Measurements from ENCODE around the gene CTNNA3.

CTNNA3 gene

DNA sequence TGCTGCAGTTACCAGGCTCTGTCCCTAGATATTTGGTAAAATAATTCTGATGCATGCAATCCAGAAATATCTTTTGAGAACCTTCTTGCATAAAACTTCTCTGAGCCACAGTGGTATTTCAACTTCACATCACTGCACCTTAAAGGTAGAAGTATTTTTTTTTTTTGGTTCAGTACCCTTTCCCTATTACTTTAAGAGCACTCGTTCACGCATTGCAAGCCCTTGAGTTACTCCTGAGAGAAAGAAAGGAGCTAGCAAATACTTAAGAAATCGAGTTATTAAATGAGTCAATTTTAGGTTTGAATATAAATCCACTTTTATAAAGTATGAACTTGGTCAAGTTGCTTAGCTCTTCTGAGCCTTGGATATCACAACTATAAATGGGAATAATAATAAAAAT is 1377.2 kb downstream of the CTNNA3 start:
- TF ChIP-seq, protein P1, sequence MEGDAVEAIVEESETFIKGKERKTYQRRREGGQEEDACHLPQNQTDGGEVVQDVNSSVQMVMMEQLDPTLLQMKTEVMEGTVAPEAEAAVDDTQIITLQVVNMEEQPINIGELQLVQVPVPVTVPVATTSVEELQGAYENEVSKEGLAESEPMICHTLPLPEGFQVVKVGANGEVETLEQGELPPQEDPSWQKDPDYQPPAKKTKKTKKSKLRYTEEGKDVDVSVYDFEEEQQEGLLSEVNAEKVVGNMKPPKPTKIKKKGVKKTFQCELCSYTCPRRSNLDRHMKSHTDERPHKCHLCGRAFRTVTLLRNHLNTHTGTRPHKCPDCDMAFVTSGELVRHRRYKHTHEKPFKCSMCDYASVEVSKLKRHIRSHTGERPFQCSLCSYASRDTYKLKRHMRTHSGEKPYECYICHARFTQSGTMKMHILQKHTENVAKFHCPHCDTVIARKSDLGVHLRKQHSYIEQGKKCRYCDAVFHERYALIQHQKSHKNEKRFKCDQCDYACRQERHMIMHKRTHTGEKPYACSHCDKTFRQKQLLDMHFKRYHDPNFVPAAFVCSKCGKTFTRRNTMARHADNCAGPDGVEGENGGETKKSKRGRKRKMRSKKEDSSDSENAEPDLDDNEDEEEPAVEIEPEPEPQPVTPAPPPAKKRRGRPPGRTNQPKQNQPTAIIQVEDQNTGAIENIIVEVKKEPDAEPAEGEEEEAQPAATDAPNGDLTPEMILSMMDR (IDR thresholded peaks at IDR 0.05; ENCODE audit: borderline replicate concordance, control extremely low read depth, extremely low read depth, insufficient read depth, missing control alignments), result no peak
- in situ Hi-C loops (cut with MboI; ENCODE audit: low sequenced_read_pairs, unreplicated experiment), result no loop called here
- no peak for DNase-seq (ENCODE audit: low spot score)

DNA sequence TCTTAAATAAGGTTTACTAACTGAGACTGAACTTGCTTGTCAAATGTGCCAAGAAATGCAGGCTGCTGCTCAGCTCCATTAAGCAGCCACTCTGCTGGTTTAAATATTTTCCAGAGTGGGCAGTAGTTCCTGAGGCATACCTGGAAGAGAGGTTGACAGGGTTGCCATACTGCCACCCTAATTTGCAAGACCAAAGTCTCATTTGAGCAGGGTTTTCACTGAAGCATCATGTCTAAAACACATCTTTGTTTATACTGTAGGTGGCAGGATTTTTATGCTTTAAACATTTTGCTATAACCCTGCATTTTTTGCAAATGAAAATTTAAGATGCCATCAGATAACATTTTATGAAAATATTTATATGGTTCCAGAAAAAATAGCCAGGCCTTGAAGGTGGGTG is 1388.2 kb downstream of the CTNNA3 start:
- in situ Hi-C loops (cut with MboI; ENCODE audit: low sequenced_read_pairs, unreplicated experiment), result no loop called here
- DNase-seq (ENCODE audit: low spot score), result no peak

DNA sequence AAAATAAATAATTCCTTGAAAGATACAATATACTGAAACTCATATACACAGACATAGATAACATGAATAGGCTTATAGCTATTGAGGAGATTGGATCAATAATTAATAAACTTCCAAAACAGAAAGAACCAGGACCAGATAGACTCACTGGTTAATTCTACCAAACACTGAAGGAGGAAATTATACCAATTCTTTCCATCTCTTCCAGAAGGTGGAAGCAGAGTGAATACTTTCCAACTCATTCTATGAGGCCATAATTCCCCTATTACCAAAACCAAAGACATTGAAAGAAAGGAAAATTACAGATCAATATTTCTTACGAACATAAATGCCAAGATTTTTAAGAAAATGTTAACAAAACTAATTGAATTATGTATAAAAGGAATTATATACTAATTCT is 1394.9 kb downstream of the CTNNA3 start:
- in situ Hi-C loops (cut with MboI; ENCODE audit: low sequenced_read_pairs, unreplicated experiment), result no loop called here
- DNase-seq (ENCODE audit: low spot score), result no peak
- TF ChIP-seq, protein P1 (IDR thresholded peaks at IDR 0.05; ENCODE audit: borderline replicate concordance, control extremely low read depth, extremely low read depth, insufficient read depth, missing control alignments), result no peak

More for the DNA sequence above, 1388.2 kb downstream of the CTNNA3 start:
- TF ChIP-seq, protein P1 (IDR thresholded peaks at IDR 0.05; ENCODE audit: borderline replicate concordance, control extremely low read depth, extremely low read depth, insufficient read depth, missing control alignments), result no peak

DNA sequence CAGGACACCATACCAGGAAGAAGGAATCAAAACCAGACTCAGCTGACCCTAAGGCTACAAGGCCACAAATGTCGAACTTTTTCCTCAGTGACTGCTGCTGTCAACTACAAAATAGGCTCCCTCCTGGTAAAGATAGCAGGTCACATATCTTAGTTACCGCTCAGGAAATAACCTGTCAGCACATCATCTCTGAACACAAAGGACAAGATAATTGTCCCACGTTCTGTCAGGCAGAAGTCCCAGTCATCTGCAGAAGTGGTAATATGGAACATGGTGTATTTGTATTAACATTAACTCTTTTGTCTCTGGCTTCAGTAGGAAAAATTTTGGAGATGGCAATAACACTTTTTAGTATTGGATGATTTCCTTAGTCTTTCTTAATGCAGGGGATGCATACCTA is 1400.4 kb downstream of the CTNNA3 start:
- in situ Hi-C loops (cut with MboI; ENCODE audit: low sequenced_read_pairs, unreplicated experiment), result no loop called here
- TF ChIP-seq, protein P1 (IDR thresholded peaks at IDR 0.05; ENCODE audit: borderline replicate concordance, control extremely low read depth, extremely low read depth, insufficient read depth, missing control alignments), result no peak

GRCh38 chr10:66294538-66294937 is 1401.5 kb downstream of the CTNNA3 start:
- in situ Hi-C loops (cut with MboI; ENCODE audit: low sequenced_read_pairs, unreplicated experiment), result no loop called here
- TF ChIP-seq, protein P1 (IDR thresholded peaks at IDR 0.05; ENCODE audit: borderline replicate concordance, control extremely low read depth, extremely low read depth, insufficient read depth, missing control alignments), result no peak
- DNase-seq (ENCODE audit: low spot score), result no peak

More for the DNA sequence above, 1400.4 kb downstream of the CTNNA3 start:
- DNase-seq (ENCODE audit: low spot score), result no peak

GRCh38 chr10:66292922-66293321 is 1403.1 kb downstream of the CTNNA3 start:
- DNase-seq (ENCODE audit: low spot score), result no peak
- TF ChIP-seq, protein P1 (IDR thresholded peaks at IDR 0.05; ENCODE audit: borderline replicate concordance, control extremely low read depth, extremely low read depth, insufficient read depth, missing control alignments), result no peak
- in situ Hi-C loops (cut with MboI; ENCODE audit: low sequenced_read_pairs, unreplicated experiment), result no loop called here

GRCh38 chr10:66292456-66292855 is 1403.5 kb downstream of the CTNNA3 start:
- TF ChIP-seq, protein P1 (IDR thresholded peaks at IDR 0.05; ENCODE audit: borderline replicate concordance, control extremely low read depth, extremely low read depth, insufficient read depth, missing control alignments), result no peak
- in situ Hi-C loops (cut with MboI; ENCODE audit: low sequenced_read_pairs, unreplicated experiment), result no loop called here
- no peak for DNase-seq (ENCODE audit: low spot score)

All from GM13976 (cell line).